GM11168 (cell line): Measurements from ENCODE around the gene MCM3.

Source experiments
- in situ Hi-C: fragments of 300-500 bp; cut with MboI; formaldehyde crosslinking; loops from one replicate; pipeline ENCODE4 v1.12.0; 2022; ENCODE audit warnings: low sequenced_read_pairs; ENCODE audit not compliant: unreplicated experiment

The MCM3 gene

GRCh38 chr6:52304983-52305390, 20.4 kb upstream of the MCM3 start:
- in situ Hi-C loops, result loop anchor here (5.0 kb wide), 1 partner anchor 42 kb away; no protein-coding TSS in a partner anchor

DNA sequence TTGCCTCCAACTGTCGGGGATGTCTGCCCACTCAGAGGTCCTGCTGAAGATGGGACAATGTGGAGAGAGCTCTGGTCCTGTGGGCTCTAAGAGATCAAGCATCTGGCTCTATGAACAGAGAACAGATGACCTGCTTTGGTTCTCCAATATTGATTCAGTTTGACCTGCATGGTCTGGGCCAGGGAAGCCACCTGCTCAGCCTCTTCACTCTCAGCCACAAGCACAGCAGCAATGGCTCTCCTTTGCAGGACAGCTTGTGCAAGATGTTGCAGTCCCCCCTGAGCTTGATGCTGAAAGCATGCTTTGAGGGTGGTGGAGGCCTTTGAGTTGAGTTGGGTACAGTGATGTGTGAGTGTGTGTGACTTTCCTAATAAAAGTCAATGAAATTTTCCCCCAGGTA, 18.6 kb upstream of the MCM3 start:
- in situ Hi-C loops, result loop anchor here (5.0 kb wide), 1 partner anchor 44 kb away; no protein-coding TSS in a partner anchor

DNA sequence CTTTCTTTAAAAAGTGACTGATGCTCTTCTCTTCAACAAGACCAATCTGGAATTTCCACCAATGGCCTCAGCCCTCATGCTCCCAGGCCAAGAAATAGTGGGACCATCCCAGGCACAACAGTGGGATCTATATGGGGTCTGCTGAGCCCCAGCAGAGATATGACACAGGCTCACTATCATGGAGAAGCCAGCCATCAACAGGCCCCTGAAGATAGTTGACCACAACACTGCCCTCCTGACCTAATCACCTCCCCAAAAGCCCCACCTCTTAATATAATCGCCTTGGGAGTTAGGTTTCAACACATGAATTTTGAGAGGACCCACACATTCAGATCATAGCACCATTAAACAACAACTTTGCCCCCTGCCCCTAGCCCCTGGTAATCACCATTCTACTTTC, 16.8 kb upstream of the MCM3 start:
- in situ Hi-C loops, result loop anchor here (5.0 kb wide), 1 partner anchor 46 kb away; no protein-coding TSS in a partner anchor

DNA sequence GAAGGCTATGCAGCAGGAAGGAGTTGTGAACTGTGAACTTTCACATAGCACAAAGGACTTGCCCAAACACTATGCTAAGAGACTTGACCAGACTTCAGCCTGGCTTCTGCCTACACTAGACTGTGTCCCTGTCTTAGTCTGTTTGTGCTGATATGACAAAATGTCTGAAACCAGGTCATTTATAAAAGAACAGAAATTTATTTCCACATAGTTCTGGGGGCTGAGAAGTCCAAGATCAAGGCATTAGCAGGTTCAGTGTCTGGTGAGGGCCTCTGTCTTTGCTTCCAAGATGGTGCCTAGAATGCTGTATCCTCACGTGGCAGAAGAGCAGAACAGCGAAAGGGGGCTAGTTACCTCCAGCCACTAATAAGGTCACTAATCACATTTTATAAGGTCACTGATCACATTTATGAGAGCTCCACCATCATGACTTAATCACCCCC, 16.0 kb upstream of the MCM3 start:
- in situ Hi-C loops, result loop anchor here (5.0 kb wide), 1 partner anchor 47 kb away; no protein-coding TSS in a partner anchor

DNA sequence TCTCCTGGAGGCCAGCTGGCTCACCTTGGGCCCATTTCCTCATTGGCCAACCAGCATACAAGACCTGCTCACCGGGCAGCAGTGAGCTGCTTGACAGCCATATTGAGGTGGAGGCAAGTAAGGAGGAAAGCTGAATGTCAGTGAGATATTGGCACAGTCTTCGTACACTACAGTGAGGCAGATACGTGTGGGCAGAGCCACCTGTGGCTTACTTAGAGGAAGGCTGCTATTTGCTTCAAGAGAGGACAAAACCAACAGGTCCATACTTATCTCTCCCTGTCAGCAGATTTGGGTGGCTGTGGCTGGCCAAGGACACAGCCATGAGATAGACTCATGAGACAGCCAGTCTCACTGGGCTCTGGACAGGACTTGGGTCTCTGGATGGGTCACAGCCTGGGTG, 15.1 kb upstream of the MCM3 start:
- in situ Hi-C loops, result loop anchor here (5.0 to 10.0 kb wide), 2 partner anchors 48 to 365 kb away; no protein-coding TSS in a partner anchor

DNA sequence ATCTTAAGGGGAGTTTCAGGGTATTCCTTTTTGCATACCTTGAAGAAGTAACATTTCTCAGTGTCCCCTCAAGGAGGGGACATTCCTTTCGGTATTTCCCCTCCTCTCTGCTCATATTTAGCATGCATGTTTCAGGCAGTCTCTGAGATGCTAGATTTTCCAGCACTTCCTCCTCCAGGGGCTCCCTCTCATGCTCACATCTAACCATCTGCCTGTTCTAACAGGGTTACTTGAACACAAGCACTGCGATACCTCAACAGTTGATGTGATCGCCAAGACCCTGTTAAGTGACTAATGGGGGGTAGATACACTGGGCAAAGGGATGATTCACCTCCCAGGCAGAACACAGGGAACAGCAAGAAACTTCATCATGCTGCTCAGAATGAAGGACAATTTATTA, 12.9 kb upstream of the MCM3 start:
- in situ Hi-C loops, result loop anchor here (10.0 kb wide), 1 partner anchor 367 kb away; no protein-coding TSS in a partner anchor

DNA sequence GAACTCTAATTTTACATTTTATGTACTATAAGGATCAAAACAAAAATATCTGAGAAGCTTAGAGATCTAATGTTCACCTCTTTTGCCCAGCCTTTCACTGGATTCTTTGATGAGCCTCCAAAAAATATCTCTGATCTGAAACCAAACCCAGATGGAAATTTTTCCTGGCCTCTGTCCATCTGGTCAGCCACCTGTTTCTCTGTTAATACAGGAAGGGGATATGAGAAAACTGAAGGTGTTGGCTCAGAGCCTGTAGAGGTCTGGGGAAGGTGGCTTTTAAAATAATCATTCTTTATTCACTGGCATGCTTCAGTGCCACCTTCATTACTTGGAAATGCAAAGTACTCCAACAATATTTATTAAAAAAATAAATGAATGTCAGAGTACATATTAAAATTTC, 8.5 kb upstream of the MCM3 start:
- in situ Hi-C loops, result loop anchor here (5.0 to 10.0 kb wide), 2 partner anchors 104 to 372 kb away; no protein-coding TSS in a partner anchor

- in situ Hi-C loops, result no loop called here
These were observed 4.3 kb upstream of the MCM3 start for GRCh38 chr6:52288841-52289240.

DNA sequence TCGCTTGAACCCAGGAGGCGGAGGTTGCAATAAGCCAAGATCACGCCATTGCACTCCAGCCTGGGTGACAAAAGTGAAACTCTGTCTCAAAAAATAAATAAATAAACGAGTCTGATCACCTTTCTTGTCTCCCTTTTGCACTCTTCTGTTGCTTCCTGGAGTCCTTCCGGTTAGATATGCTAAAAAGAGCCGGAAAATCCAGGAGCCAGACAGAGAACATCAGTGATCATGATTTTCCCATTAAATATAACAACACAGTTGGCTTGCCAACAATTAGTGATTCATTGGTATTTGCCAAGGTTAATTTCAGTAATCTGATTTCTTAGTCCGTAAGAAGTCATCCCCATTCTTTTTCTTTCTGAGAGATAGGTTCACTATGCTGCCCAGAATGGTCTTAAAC, 3.7 kb upstream of the MCM3 start:
- in situ Hi-C loops, result no loop called here

DNA sequence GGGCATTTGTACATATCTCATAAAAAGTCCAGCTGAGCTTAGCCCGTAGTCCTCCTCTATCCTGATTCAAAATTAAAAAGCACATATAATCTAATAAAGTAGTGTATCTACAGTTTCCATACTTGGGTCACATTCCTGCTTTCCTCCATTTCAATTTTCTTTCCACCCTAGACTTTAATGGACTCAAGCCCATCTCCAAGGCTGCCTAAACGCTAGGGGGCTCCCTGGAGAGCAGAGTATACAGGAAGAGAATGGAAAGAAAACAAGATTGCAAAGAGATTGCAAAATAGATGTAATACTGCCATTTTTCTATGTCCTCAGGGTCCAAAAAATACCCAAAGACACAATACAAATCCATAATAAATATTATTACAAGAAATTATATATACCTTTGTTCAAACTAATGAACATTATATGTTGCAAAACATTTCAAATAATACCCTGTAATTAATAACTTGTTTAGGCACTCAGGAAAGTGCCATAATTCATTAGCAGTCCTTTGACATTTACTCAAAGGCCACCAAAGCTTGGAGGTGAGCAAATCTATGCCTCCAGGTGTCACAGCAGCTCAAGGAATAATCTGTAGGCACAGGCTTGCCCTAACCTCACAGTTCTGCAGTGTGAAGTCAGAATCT, 2.4 kb upstream of the MCM3 start:
- in situ Hi-C loops, result no loop called here

DNA sequence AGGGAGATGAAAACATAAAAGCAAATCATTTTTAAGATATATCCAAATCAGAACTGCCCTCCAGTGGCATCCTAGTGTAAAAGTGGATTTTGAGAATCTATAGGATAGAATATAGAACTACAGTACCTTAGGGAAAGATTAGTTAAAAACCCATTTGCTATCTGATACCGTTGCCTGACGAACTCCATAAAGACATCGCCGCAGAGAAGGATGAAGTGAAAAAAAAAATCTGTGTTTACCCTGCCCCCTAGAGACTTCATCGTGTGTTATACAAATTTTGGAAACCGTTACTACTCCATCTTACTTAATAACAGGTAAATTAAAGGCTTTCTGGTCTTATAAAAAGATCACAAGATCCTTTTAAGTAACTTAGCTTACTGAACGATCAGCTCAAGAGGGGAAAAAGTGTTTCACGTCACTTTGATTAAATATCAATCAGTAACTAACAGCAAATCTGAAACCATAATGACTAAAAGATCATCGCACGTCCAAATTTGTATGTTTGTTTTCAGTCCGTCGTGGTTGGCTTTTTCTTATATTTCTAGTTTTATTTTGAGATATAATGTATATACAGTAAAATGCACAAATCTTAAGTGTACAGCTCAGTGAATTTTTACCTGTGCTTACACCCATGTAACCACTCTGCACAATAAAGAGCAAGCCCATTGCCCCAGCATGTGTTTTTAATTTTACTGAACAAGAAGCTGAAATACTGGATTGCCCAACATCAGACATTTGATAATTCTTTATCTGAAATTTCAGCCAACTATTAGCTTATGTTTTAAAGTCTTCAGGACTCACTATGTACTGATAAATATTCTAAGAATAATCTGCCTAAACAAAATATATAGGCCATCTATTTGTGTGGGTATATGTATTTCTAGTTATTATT, 881 bp upstream of the MCM3 start:
- in situ Hi-C loops, result no loop called here

DNA sequence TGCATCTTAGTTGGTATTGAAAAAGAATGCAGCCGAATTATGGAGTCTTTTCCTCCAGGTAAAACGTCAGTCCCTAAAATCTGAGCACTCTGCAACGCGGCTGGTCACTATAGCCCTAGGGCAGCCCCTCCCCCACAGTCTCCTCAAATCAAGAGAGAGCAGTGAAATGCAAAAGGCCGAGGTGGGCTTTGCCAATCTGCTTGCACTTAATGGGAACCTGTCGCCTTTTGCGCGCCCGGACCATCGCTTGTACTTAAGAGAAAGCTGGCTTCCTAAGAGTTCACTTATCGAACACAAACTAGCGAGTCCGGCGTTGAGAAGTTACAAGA, 447 bp downstream of the MCM3 start:
- in situ Hi-C loops, result no loop called here

DNA sequence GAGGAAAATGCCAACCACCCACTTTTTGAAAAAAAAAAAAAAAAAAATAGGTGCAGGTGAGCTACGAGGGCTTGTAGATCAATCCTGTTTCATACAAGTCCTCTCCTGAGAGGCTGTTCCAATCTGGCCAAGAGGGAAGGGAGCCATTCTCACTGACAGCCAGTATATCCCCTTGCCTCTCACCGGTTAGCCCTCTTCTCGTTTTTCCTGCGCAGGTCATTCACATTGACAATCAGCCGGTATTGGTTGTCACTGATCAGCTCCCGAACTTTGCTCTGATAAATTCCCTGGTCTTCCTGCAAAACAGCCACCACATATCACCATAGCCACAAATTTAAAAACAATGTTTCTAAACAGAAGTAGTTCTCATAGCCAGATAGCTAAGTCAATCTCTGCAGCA, 1.4 kb downstream of the MCM3 start:
- in situ Hi-C loops, result no loop called here

GRCh38 chr6:52276130-52276529, 8.4 kb downstream of the MCM3 start:
- in situ Hi-C loops, result no loop called here

GRCh38 chr6:52271852-52272460, 12.6 kb downstream of the MCM3 start:
- in situ Hi-C loops, result no loop called here

DNA sequence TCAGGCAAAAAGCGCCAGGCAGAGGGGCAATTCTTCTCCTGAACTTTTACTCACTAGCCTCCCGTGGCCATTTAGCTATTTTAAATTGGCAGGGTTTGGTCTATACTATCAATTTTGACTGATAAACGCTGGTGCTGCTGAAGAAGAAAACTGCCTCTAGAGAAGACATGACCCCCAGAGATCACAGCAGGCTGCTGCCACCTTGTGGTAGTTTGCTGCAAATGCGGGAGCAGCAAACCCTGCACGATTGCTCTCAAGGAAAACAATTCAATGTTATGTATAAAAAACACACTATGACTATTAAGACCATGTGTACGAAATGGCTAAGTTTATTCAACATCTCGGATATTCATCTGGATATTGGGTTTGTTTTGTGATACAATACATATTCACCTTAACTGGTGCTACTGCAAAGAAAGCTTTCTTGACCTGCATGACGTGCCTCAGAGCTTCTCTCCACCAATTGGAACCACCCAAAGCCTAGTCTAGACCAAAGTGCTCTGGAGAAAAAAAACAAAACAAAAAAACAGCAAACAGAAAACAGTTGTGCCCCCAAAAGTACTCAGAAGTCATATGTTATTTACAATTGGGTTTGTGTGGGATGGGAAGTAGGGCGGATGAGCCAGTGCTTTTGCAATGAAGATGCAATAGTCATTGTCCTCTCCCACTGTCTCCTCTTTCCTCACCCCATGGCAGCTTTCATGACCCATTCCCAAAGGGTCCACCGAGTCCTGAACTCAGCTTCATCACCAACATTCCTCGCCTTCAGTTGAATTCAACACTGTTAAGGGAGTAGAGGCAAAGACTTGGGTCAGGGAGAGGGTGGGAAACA, 20.6 kb downstream of the MCM3 start:
- in situ Hi-C loops, result loop anchor here (5.0 kb wide), 1 partner anchor 102 kb away; no protein-coding TSS in a partner anchor

GRCh38 chr6:52262620-52263344, 21.8 kb downstream of the MCM3 start:
- in situ Hi-C loops, result loop anchor here (5.0 kb wide), 1 partner anchor 100 kb away; no protein-coding TSS in a partner anchor

DNA sequence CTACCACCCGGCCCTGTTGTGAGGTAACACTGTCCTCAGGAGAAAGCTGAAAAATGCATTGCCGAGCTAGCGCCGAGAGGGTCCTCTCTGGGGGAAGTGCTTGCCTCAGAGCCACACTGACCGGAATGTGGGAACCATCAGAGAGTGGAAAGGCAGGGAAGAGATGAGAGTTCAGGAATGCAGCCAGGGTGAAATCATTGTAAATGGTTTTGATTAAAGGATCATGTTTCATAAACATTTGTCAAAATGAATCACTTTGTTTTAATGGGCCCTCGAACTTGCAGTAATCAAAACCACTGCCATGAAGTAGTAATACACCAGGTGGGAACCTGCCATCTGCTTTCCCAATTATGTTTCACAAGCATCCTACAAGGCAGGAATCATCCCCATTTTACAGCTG, 23.3 kb downstream of the MCM3 start:
- in situ Hi-C loops, result loop anchor here (5.0 kb wide), 1 partner anchor 99 kb away; no protein-coding TSS in a partner anchor

GRCh38 chr6:52260634-52261033, 23.9 kb downstream of the MCM3 start:
- in situ Hi-C loops, result loop anchor here (5.0 kb wide), 1 partner anchor 98 kb away; no protein-coding TSS in a partner anchor
